GM12865 (cell line): ENCODE results near the gene FAM229B.

Experiments used
- DNase-seq: peaks from one replicate; pipeline ENCODE4 v3.0.0; 2010; ENCODE audit warnings: low read depth
- H3K4me3 ChIP-seq: 2 replicates; pipeline ENCODE4 v1.5.1; 2011; ENCODE audit warnings: mild to moderate bottlenecking, low read depth, low read length, control low read depth
- TF ChIP-seq, protein P1 (sequence below): IDR thresholded peaks from 2 replicates; pipeline ENCODE4 v1.5.1; 2011; ENCODE audit warnings: low read length, control low read depth, low read depth, inconsistent platforms; ENCODE audit not compliant: insufficient read depth; ENCODE audit errors: missing control alignments

The FAM229B gene

GRCh38 chr6:112139052-112139451 lies 51.7 kb downstream of the FAM229B start:
- TF ChIP-seq, protein P1, sequence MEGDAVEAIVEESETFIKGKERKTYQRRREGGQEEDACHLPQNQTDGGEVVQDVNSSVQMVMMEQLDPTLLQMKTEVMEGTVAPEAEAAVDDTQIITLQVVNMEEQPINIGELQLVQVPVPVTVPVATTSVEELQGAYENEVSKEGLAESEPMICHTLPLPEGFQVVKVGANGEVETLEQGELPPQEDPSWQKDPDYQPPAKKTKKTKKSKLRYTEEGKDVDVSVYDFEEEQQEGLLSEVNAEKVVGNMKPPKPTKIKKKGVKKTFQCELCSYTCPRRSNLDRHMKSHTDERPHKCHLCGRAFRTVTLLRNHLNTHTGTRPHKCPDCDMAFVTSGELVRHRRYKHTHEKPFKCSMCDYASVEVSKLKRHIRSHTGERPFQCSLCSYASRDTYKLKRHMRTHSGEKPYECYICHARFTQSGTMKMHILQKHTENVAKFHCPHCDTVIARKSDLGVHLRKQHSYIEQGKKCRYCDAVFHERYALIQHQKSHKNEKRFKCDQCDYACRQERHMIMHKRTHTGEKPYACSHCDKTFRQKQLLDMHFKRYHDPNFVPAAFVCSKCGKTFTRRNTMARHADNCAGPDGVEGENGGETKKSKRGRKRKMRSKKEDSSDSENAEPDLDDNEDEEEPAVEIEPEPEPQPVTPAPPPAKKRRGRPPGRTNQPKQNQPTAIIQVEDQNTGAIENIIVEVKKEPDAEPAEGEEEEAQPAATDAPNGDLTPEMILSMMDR: no peak

DNA sequence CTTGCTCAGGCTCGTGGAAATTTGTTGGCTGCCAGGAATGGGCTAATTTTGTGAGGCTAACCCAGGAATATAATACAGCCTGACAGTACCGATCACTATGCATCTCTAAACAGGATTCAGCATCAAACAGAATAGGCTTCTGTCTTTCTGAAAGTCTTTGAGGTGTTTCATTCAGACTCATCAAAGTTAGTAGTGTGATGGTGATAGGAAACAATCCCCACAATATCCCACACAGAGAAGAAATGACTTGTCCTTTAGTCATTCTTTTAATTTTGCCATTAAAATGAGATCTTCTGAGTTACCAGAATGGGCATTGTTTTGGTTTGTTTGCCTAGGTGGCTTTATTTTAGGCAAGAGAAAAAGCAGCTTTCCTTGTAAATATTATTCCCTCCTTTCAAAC lies 54.3 kb downstream of the FAM229B start:
- TF ChIP-seq, protein P1: no peak
- DNase-seq: no peak
- no peak overlapping the region for H3K4me3 ChIP-seq

More at GRCh38 chr6:112139052-112139451, 51.7 kb downstream of the FAM229B start:
- no peak overlapping the region for H3K4me3 ChIP-seq
- no peak for DNase-seq

GRCh38 chr6:112144145-112144926 lies 56.9 kb downstream of the FAM229B start:
- no peak overlapping the region for H3K4me3 ChIP-seq
- TF ChIP-seq, protein P1: no peak
- no peak for DNase-seq

DNA sequence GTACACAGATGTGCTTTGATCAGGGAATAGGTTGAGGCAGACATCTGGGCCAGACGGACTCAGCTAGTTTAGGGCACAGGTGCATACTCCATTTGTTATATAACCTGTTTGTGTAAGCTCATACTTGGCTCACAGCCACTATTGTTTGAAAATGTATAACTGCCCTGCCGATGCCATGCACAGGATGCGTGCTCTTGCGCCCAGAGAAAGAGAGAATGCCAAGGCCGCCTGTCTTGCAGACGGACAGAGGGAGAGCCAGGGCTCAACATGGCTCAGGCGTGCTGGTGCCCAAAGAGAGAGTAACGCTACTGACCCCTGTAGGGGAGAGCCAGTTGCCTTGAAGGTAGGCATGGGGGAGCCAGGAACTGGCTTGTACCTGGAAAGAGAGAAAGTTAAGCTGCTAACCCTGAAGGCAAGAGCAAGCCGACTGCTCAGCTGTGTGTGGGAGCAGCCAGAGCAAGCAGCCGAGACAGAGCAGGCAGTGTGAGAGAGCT lies 57.7 kb downstream of the FAM229B start:
- TF ChIP-seq, protein P1: no peak
- DNase-seq: no peak
- no peak overlapping the region for H3K4me3 ChIP-seq

- no peak overlapping the region for H3K4me3 ChIP-seq
- DNase-seq: no peak
- TF ChIP-seq, protein P1: no peak
These were observed 60.7 kb downstream of the FAM229B start for GRCh38 chr6:112148103-112148502.

DNA sequence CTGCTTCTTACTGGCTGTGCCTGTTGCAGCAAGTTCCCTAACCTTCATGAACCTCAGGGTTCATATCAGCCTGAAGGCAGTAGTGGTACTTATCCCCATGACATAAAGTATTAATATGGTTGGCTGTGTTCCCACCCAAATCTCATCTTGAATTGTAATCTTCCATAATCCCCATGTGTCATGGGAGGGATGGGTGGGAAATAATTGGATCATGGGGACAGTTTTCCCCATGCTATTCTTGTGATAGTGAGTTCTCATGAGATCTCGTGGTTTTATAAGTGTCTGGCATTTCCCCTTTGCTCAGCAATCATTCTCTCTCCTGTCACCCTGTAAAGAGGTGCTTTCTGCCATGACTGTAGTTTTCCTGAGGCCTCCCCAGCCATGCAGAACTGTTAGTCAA lies 61.8 kb downstream of the FAM229B start:
- H3K4me3 ChIP-seq: no peak overlapping the region
- TF ChIP-seq, protein P1: no peak
- no peak for DNase-seq
